C4-2B (cell line): ENCODE results near the gene GIMD1.

Experiments
- H3K27ac ChIP-seq: fragments of 450-650 bp; 2 replicates; pipeline ENCODE4 v1.5.1; 2017
- ZFX ChIP-seq: fragments of 450-650 bp; IDR thresholded peaks from 2 replicates; pipeline ENCODE4 v1.6.1; 2017
- TF ChIP-seq, protein P1 (sequence below): fragments of 450-650 bp; conservative IDR thresholded peaks from 2 replicates; pipeline ENCODE4 v1.5.1; 2017; ENCODE audit warnings: mild to moderate bottlenecking

GIMD1 gene

DNA sequence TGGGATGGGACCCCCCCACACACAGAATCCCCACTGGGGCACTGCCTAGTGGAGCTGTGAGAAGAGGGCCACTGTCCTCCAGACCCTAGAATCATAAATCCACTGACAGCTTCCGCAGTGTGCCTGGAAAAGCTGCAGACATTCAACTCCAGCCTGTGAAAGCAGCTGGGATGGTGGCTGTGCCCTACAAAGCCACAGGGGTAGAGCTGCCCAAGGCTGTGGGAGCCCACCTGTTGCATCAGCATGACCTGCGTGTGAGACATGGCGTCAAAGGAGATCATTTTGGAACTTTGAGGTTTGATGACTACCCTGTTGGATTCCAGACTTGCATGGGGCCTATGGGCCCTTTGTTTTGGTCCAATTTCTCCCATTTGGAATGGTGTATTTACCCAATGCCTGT lies 29.9 kb downstream of the GIMD1 start:
- H3K27ac ChIP-seq: no peak overlapping the region
- no peak for TF ChIP-seq ZFX
- TF ChIP-seq, protein P1, sequence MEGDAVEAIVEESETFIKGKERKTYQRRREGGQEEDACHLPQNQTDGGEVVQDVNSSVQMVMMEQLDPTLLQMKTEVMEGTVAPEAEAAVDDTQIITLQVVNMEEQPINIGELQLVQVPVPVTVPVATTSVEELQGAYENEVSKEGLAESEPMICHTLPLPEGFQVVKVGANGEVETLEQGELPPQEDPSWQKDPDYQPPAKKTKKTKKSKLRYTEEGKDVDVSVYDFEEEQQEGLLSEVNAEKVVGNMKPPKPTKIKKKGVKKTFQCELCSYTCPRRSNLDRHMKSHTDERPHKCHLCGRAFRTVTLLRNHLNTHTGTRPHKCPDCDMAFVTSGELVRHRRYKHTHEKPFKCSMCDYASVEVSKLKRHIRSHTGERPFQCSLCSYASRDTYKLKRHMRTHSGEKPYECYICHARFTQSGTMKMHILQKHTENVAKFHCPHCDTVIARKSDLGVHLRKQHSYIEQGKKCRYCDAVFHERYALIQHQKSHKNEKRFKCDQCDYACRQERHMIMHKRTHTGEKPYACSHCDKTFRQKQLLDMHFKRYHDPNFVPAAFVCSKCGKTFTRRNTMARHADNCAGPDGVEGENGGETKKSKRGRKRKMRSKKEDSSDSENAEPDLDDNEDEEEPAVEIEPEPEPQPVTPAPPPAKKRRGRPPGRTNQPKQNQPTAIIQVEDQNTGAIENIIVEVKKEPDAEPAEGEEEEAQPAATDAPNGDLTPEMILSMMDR: no peak

DNA sequence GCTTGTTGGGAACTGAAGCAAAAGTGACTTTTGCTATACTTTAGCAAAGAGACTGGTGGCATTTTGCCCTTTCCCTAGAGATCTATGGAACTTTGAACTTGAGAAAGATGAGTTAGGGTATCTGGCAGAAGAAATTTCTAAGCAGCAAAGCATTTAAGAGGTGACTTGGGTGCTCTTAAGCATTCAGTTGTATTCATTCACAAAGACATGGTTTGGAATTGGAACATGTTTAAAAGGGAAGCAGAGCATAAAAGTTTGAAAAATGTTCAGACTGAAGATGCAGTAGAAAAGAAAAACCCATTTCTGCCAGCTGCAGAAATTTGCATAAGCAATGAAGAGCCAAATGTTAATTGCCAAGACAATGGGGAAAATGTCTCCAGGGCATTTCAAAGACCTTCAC lies 30.7 kb downstream of the GIMD1 start:
- TF ChIP-seq, protein P1: no peak
- no peak for TF ChIP-seq ZFX
- H3K27ac ChIP-seq: no peak overlapping the region

DNA sequence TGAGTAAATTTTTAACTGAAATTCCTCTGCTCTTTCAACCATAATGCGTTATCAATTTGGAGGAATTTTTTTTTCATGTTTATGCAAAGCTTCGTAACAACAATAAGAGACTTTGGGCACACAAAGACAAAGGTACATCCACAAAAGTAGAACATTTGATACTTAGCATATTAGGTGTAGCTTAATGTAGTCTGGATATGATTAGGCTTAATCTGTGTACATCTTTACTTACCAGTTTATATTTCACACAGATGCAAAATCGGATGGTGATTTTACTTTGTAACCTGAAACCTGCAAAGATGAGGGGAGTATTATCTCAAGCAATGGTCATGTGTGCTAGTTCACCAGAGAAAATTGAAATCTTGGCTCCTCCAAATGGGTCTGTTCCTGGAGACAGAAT lies 32.0 kb downstream of the GIMD1 start:
- TF ChIP-seq ZFX: no peak
- TF ChIP-seq, protein P1: no peak
- H3K27ac ChIP-seq: no peak overlapping the region

DNA sequence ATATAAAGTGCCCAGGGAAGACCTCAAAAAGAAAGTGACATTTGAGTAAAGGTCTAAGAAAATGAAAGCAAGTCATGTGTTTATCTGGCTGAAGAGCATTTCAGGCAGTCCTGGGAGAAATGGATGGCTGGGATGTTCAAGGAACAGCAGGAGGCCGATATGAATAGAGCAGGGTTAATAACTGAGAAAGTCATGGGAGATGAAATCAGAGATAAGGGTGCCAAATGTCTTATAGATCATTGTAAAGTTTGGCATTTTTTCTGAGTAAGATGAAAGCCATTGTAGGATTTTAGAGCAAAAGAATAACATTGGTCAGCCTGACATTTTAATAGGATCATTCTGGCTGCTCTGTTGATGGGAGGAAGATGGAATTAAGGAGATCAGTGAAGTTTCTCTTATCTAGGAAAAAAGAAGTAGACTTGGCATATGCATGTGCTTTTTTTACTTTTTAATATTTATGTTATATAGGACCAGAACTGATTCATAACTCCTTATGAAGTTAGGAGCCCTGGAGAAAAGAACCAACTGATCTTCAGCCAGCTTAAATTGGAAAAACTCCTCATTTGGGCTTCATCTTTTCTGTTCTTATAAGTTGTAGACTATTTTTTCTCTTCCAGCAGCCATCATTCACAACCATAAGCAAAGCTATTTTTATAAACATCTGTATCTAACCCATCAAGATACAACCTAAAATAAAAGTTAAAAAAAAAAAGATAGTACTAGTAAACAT lies 33.7 kb downstream of the GIMD1 start:
- H3K27ac ChIP-seq: no peak overlapping the region
- no peak for TF ChIP-seq ZFX
- TF ChIP-seq, protein P1: no peak

DNA sequence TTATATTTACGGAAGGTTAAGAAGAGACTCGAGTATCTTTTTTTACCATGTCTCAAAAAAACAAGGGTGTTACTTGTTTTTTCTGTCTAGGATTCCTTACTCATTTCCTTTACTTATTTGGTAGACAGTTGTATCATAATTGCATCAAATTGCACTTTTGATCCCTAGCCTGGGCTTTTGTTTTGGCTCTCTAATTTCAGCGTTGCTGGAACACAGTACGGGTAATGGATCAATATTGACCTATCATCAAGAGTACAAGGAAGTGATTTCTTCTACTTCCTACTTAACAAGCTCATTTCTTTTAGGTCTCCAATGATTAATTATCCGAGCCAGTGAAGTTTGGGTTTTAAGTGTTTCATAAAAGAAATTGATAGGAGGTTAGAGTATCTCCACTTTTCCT lies 35.4 kb downstream of the GIMD1 start:
- no peak overlapping the region for H3K27ac ChIP-seq
- TF ChIP-seq ZFX: no peak
- TF ChIP-seq, protein P1: no peak

DNA sequence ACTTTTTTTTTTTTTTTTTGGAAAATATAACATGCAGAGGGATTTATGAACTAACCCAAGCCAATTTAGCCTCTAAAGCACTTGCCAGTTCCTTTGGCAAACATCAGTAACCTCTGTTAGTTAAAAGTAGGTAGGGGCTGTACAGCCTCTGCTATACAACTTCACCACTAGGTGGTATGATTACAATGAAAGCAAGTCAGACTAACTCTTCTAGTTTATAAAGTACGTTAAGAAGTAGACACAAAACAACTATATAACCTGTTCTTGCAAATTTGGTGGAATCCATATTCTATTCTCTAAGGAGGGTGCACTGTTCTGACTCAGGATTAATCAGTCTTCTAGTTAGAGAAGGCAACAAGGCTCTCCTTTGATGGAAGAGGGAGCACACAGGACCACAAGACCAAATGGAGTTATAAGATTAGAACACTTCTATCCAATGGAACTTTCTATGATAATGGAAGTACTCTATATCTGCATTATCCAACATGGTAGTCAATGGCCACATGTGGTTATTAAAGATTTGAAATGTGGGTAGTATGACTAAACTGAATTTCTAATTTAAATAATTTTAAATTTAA lies 39.4 kb downstream of the GIMD1 start:
- no peak for TF ChIP-seq ZFX
- TF ChIP-seq, protein P1: peak; percentile 75

DNA sequence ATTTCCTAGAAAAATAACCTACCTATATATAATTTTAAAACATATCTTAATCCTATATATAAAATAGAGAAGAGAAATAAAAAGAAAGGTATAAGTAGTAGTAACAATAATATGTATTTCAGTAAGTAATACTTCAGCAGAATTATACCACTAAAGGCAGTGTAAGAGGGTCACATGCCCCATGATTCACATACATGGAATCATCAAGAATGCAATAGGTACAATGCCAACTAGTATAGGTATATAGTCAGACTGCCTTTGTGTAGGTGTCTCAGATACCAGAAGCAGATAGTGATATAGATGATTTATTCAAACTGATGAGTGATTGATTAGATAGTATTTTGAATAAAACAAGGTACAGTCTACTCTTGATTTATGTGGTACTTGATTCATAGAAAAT lies 42.8 kb downstream of the GIMD1 start:
- H3K27ac ChIP-seq: no peak overlapping the region
- no peak for TF ChIP-seq ZFX
- TF ChIP-seq, protein P1: no peak

More for the DNA sequence above, 39.4 kb downstream of the GIMD1 start:
- no peak overlapping the region for H3K27ac ChIP-seq
